HG03103 (cell line): ENCODE measurements around the gene NUDT2.
"Not testable (repeated sequence)": the region's sequence is repeated elsewhere in the genome, so short reads cannot be mapped to it uniquely, and the experiment has no call there.

Experiments used
- ATAC-seq: cut with Tn5 transposase; IDR thresholded peaks from one replicate; pipeline ENCODE4 v1.9.1; 2021; ENCODE audit warnings: low read depth; ENCODE audit not compliant: unreplicated experiment

Gene NUDT2

GRCh38 chr9:34334337-34334824, 5.0 kb downstream of the NUDT2 start:
- ATAC-seq, result no peak

- ATAC-seq, result no peak
Measured at GRCh38 chr9:34334916-34335315, 5.5 kb downstream of the NUDT2 start.

- no peak for ATAC-seq
Measured at GRCh38 chr9:34335376-34335775, 6.0 kb downstream of the NUDT2 start.

GRCh38 chr9:34337403-34337802, 8.0 kb downstream of the NUDT2 start:
- ATAC-seq, result no peak

GRCh38 chr9:34338079-34338478, 8.7 kb downstream of the NUDT2 start:
- ATAC-seq, result not testable (repeated sequence)

- no peak for ATAC-seq
Measured at GRCh38 chr9:34338665-34339385, 9.5 kb downstream of the NUDT2 start.

- ATAC-seq, result no peak
Measured at GRCh38 chr9:34341659-34342295, 12.4 kb downstream of the NUDT2 start.

- ATAC-seq, result no peak
Measured at GRCh38 chr9:34343090-34343489, 13.7 kb downstream of the NUDT2 start.

GRCh38 chr9:34343605-34344004, 14.2 kb downstream of the NUDT2 start:
- no peak for ATAC-seq

- no peak for ATAC-seq
Measured at GRCh38 chr9:34346873-34347799, 17.8 kb downstream of the NUDT2 start.

- ATAC-seq, result no peak
Measured at GRCh38 chr9:34347800-34348158, 18.4 kb downstream of the NUDT2 start.

- no peak for ATAC-seq
Measured at GRCh38 chr9:34349324-34349723, 20.0 kb downstream of the NUDT2 start.

- ATAC-seq, result not testable (repeated sequence)
Measured at GRCh38 chr9:34352122-34352652, 22.8 kb downstream of the NUDT2 start.

- not testable (repeated sequence) for ATAC-seq
Measured at GRCh38 chr9:34352957-34353356, 23.6 kb downstream of the NUDT2 start.

GRCh38 chr9:34362614-34363214, 33.3 kb downstream of the NUDT2 start:
- ATAC-seq, result no peak

GRCh38 chr9:34363619-34364351, 34.4 kb downstream of the NUDT2 start:
- no peak for ATAC-seq

- no peak for ATAC-seq
Measured at GRCh38 chr9:34365282-34365681, 35.9 kb downstream of the NUDT2 start.

GRCh38 chr9:34366365-34366764, 37.0 kb downstream of the NUDT2 start:
- no peak for ATAC-seq

GRCh38 chr9:34367751-34368410, 38.5 kb downstream of the NUDT2 start:
- not testable (repeated sequence) for ATAC-seq
